Neural progenitor cell (in vitro differentiated cells): Measurements from ENCODE around the gene UGT1A3.

ENCODE experiments used
- EZH2 ChIP-seq: fragments of 200-600 bp; sonication (generic); IDR thresholded peaks from 2 replicates; pipeline ENCODE4 v1.6.1; 2017; ENCODE audit warnings: antibody characterized with exemption, mild to moderate bottlenecking, moderate library complexity
- EZH2phosphoT487 ChIP-seq: fragments of 200-600 bp; sonication (generic); IDR thresholded peaks from 2 replicates; pipeline ENCODE4 v1.6.1; 2017; ENCODE audit warnings: antibody characterized with exemption

DNA sequence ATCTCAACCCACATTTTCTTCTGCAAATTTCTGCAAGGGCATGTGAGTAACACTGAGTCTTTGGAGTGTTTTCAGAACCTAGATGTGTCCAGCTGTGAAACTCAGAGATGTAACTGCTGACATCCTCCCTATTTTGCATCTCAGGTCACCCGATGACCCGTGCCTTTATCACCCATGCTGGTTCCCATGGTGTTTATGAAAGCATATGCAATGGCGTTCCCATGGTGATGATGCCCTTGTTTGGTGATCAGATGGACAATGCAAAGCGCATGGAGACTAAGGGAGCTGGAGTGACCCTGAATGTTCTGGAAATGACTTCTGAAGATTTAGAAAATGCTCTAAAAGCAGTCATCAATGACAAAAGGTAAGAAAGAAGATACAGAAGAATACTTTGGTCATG, 39.2 kb downstream of the UGT1A3 start:
- TF ChIP-seq EZH2 = no peak
- no peak for TF ChIP-seq EZH2phosphoT487
